ENCODE measurements around the gene MCHR1.

DNA sequence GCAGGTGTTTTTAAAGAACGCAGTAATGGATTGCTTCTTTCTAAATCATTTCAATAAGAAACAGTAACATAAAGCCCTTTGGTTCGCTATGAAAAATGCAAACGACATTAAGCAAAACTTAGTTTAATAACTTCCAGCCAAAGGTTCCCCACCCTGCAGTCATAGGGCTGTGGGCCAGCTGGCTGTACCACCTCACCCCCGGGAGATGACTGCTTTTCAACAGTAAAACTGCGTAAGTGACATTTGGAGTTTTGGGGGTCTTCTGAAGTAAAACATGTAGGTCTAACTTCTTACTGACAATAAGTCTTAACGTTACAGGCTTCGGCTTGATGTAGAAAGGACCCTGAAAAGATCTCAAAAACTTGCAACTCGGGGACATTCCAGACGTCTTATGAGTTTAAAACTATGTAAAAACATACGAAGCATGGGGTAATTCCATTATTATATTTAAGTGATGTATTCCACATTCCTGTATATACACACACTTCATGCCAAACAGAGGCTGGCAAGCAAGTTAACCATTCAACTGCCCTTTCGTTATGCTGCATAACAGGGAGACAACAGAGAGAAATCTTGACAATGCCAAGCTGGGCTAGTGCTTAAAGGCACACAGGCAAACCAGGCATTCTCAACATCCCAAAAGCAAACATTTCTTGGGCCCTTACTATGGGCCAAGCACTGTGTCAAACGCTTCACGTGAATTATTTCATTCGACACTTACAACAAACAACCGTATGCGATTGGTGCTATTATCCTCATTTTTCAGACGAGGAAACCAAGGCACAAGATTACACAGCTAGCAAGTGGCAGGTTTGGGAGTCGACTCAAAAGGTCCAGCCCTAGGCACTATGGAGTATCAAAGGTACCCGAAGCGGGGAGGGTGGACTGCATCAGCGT, 44.0 kb upstream of the MCHR1 start:
- TF ChIP-seq, protein P1, sequence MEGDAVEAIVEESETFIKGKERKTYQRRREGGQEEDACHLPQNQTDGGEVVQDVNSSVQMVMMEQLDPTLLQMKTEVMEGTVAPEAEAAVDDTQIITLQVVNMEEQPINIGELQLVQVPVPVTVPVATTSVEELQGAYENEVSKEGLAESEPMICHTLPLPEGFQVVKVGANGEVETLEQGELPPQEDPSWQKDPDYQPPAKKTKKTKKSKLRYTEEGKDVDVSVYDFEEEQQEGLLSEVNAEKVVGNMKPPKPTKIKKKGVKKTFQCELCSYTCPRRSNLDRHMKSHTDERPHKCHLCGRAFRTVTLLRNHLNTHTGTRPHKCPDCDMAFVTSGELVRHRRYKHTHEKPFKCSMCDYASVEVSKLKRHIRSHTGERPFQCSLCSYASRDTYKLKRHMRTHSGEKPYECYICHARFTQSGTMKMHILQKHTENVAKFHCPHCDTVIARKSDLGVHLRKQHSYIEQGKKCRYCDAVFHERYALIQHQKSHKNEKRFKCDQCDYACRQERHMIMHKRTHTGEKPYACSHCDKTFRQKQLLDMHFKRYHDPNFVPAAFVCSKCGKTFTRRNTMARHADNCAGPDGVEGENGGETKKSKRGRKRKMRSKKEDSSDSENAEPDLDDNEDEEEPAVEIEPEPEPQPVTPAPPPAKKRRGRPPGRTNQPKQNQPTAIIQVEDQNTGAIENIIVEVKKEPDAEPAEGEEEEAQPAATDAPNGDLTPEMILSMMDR (IDR thresholded peaks at IDR 0.05): no peak
- TF ChIP-seq POLR2AphosphoS5 (IDR thresholded peaks at IDR 0.05; ENCODE audit: low read depth, low read length): no peak
- TF ChIP-seq, protein P2, sequence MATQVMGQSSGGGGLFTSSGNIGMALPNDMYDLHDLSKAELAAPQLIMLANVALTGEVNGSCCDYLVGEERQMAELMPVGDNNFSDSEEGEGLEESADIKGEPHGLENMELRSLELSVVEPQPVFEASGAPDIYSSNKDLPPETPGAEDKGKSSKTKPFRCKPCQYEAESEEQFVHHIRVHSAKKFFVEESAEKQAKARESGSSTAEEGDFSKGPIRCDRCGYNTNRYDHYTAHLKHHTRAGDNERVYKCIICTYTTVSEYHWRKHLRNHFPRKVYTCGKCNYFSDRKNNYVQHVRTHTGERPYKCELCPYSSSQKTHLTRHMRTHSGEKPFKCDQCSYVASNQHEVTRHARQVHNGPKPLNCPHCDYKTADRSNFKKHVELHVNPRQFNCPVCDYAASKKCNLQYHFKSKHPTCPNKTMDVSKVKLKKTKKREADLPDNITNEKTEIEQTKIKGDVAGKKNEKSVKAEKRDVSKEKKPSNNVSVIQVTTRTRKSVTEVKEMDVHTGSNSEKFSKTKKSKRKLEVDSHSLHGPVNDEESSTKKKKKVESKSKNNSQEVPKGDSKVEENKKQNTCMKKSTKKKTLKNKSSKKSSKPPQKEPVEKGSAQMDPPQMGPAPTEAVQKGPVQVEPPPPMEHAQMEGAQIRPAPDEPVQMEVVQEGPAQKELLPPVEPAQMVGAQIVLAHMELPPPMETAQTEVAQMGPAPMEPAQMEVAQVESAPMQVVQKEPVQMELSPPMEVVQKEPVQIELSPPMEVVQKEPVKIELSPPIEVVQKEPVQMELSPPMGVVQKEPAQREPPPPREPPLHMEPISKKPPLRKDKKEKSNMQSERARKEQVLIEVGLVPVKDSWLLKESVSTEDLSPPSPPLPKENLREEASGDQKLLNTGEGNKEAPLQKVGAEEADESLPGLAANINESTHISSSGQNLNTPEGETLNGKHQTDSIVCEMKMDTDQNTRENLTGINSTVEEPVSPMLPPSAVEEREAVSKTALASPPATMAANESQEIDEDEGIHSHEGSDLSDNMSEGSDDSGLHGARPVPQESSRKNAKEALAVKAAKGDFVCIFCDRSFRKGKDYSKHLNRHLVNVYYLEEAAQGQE (IDR thresholded peaks at IDR 0.05; ENCODE audit: insufficient read depth in 1 of 2, low read depth in 2 of 2, low read length in 1 of 2): no peak
- no peak for TF ChIP-seq TCF7L2 (IDR thresholded peaks at IDR 0.05; ENCODE audit: low read depth, low read length)
- no peak for TF ChIP-seq SIN3A (IDR thresholded peaks at IDR 0.05; ENCODE audit: borderline replicate concordance, insufficient read depth, low read depth, low read length)

Measured in Panc1 (cell line).